Neural cell (in vitro differentiated cells): Measurements from ENCODE around the gene ASF1B. TPM values are rescaled to one million over a fixed set of nuclear protein-coding genes. Genes with fewer than 3 reads are reported as not detected.

Source experiments
- H2AFZ ChIP-seq: fragments of 200-600, 300-800 bp; sonication (generic), shearing (Covaris generic); 2 replicates; pipeline ENCODE4 v1.6.0; 2014; ENCODE audit warnings: low read depth, mild to moderate bottlenecking, antibody characterized with exemption, low read length, moderate library complexity
- H3F3A ChIP-seq: fragments of 200-600 bp; shearing (Covaris generic); 2 replicates; pipeline ENCODE4 v1.6.1; 2016; ENCODE audit warnings: mild to moderate bottlenecking, moderate library complexity, mixed read lengths, antibody characterized with exemption, low read length; ENCODE audit not compliant: insufficient read depth, poor library complexity, severe bottlenecking
- H3K27ac ChIP-seq: fragments of 200-600, 300-800 bp; sonication (generic), shearing (Covaris generic); 2 replicates; pipeline ENCODE4 v1.5.1; 2014; ENCODE audit warnings: mild to moderate bottlenecking, low read length, moderate library complexity
- H3K27me3 ChIP-seq: fragments of 300-800, 200-600 bp; sonication (generic), shearing (Covaris generic); 2 replicates; pipeline ENCODE4 v1.6.0; 2014; ENCODE audit warnings: mild to moderate bottlenecking, low read depth, low read length, moderate library complexity; ENCODE audit not compliant: insufficient read depth
- H3K36me3 ChIP-seq: fragments of 300-800, 200-600 bp; sonication (generic), shearing (Covaris generic); 2 replicates; pipeline ENCODE4 v1.5.1; 2014; ENCODE audit warnings: mild to moderate bottlenecking, antibody characterized with exemption, low read length, moderate library complexity; ENCODE audit not compliant: insufficient read depth
- H3K4me2 ChIP-seq: fragments of 300-800, 200-600 bp; sonication (generic), shearing (Covaris generic); 2 replicates; pipeline ENCODE4 v1.6.0; 2014; ENCODE audit warnings: mild to moderate bottlenecking, low read length
- H3K4me3 ChIP-seq: fragments of 300-800, 200-600 bp; sonication (generic), shearing (Covaris generic); 2 replicates; pipeline ENCODE4 v1.5.1; 2014; ENCODE audit warnings: mild to moderate bottlenecking, low read length, moderate library complexity
- H3K79me2 ChIP-seq: fragments of 200-600 bp; shearing (Covaris generic); replicated peaks from 2 replicates; pipeline ENCODE4 v1.6.0; 2014; ENCODE audit warnings: mild to moderate bottlenecking, low read length, moderate library complexity; ENCODE audit not compliant: insufficient read depth
- H3K9ac ChIP-seq: fragments of 300-800, 200-600 bp; sonication (generic), shearing (Covaris generic); 2 replicates; pipeline ENCODE4 v1.6.1; 2016; ENCODE audit warnings: mild to moderate bottlenecking, low read length, mixed read lengths
- H3K9me2 ChIP-seq: fragments of 200-600 bp; shearing (Covaris generic); 2 replicates; pipeline ENCODE4 v1.6.1; 2016; ENCODE audit warnings: mild to moderate bottlenecking, low read length, mixed read lengths; ENCODE audit not compliant: insufficient read depth
- H3K9me3 ChIP-seq: fragments of 200-600, 300-800 bp; sonication (generic), shearing (Covaris generic); 2 replicates; pipeline ENCODE4 v1.6.1; 2016; ENCODE audit warnings: mild to moderate bottlenecking, mixed run types, low read length, moderate library complexity, mixed read lengths
- H4K20me1 ChIP-seq: fragments of 200-600 bp; shearing (Covaris generic); 2 replicates; pipeline ENCODE4 v1.6.1; 2016; ENCODE audit warnings: mild to moderate bottlenecking, mixed run types; ENCODE audit not compliant: insufficient read depth
- EP300 ChIP-seq: fragments of 450-650 bp; conservative IDR thresholded peaks from 2 replicates; pipeline ENCODE4 v1.6.1; 2014; ENCODE audit warnings: antibody characterized with exemption, mild to moderate bottlenecking, moderate library complexity; ENCODE audit not compliant: poor library complexity, severe bottlenecking
- EZH2 ChIP-seq: fragments of 200-600, 300-800 bp; shearing (Covaris generic), sonication (generic); IDR thresholded peaks from 2 replicates; pipeline ENCODE4 v1.6.1; 2014; ENCODE audit warnings: antibody characterized with exemption, low read length, borderline replicate concordance, mild to moderate bottlenecking; ENCODE audit not compliant: insufficient read depth, poor library complexity, severe bottlenecking
- MXI1 ChIP-seq: fragments of 450-650 bp; conservative IDR thresholded peaks from 2 replicates; pipeline ENCODE4 v1.6.1; 2014; ENCODE audit warnings: antibody characterized with exemption, mild to moderate bottlenecking; ENCODE audit not compliant: poor library complexity, severe bottlenecking
- POLR2AphosphoS5 ChIP-seq: IDR thresholded peaks from 2 replicates; pipeline ENCODE4 v1.6.1; 2012
- RAD21 ChIP-seq: fragments of 450-650 bp; conservative IDR thresholded peaks from 2 replicates; pipeline ENCODE4 v1.6.1; 2014; ENCODE audit warnings: antibody characterized with exemption, mild to moderate bottlenecking, moderate library complexity
- SMC3 ChIP-seq: fragments of 450-650 bp; conservative IDR thresholded peaks from 2 replicates; pipeline ENCODE4 v1.6.1; 2014; ENCODE audit warnings: antibody characterized with exemption, mild to moderate bottlenecking, moderate library complexity; ENCODE audit not compliant: poor library complexity
- TAF1 ChIP-seq: IDR thresholded peaks from 2 replicates; pipeline ENCODE4 v1.6.1; 2012; ENCODE audit warnings: low read depth
- polyA plus RNA-seq: library from polyadenylated mRNA; depleted of rRNA; stranded (reverse); fragments of >200 nt; gene quantifications from 2 replicates; pipeline ENCODE4 v1.2.3, GENCODE V29; 2014
- TF ChIP-seq, protein P1 (sequence below): IDR thresholded peaks from 2 replicates; pipeline ENCODE4 v1.6.1; 2012; ENCODE audit warnings: borderline replicate concordance
- TF ChIP-seq, protein P2 (sequence below): fragments of 450-650 bp; IDR thresholded peaks from 2 replicates; pipeline ENCODE4 v1.5.1; 2014; ENCODE audit warnings: antibody characterized with exemption, mild to moderate bottlenecking, moderate library complexity; ENCODE audit not compliant: poor library complexity, severe bottlenecking

ASF1B gene
- polyA plus RNA-seq, 1 donor from 2014 or later: 0.32 TPM

DNA sequence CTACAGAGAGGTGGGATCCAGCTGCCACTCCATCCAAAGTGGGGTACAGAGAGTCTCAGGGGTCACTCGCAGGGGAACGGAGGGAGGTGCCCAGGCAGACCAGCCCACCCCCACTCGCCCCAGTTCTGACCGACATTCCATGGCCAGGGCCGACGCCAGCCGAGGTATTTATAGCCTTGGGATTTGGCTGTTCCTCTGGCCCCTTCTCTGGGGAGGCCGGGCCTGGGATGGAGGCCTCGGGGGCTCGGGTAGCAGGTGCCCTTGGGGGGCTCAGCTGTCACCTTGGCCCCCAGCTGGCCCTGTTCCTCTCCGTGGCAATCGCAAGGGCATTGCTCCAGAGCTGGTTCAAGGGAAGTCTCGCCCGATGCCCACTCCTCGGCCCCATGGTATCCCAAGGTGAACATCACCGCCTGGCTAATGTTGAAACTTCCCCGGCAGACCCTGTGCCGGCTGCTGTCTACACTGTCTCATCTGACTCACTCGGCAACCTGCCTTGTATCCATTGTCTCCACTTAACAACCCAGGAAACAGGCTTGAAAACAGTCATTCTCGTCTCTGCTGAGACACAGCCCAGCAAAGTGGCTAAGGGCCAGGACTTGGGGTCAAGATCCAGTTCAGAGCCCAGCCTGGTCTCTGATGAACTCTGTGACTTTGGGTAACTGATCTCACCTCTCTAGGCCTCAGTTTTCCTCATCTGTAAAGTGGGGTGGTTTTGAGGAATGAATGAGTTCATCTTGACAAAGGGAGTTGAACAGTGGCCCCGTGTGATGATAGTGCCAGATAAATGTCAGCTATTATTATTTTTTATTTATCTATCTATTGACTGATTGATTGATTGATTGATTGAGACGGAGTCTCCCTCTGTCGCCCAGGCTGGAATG, 28.6 kb downstream of the ASF1B start:
- no peaks in the 10 kb centered on the region for H3F3A ChIP-seq
- H3K27me3 ChIP-seq: no peaks in the 10 kb centered on the region
- H3K79me2 ChIP-seq: no peaks in the 10 kb centered on the region
- H3K4me2 ChIP-seq: no peak overlapping the region
- H3K36me3 ChIP-seq: no peaks in the 10 kb centered on the region
- no peaks in the 10 kb centered on the region for H3K9me2 ChIP-seq
- no peak overlapping the region for H3K4me3 ChIP-seq
- no peaks in the 10 kb centered on the region for H4K20me1 ChIP-seq
- H2AFZ ChIP-seq: no peak overlapping the region
- H3K27ac ChIP-seq: no peak overlapping the region
- TF ChIP-seq POLR2AphosphoS5: no peak
- TF ChIP-seq MXI1: no peak
- TF ChIP-seq EZH2: no peak
- TF ChIP-seq, protein P1, sequence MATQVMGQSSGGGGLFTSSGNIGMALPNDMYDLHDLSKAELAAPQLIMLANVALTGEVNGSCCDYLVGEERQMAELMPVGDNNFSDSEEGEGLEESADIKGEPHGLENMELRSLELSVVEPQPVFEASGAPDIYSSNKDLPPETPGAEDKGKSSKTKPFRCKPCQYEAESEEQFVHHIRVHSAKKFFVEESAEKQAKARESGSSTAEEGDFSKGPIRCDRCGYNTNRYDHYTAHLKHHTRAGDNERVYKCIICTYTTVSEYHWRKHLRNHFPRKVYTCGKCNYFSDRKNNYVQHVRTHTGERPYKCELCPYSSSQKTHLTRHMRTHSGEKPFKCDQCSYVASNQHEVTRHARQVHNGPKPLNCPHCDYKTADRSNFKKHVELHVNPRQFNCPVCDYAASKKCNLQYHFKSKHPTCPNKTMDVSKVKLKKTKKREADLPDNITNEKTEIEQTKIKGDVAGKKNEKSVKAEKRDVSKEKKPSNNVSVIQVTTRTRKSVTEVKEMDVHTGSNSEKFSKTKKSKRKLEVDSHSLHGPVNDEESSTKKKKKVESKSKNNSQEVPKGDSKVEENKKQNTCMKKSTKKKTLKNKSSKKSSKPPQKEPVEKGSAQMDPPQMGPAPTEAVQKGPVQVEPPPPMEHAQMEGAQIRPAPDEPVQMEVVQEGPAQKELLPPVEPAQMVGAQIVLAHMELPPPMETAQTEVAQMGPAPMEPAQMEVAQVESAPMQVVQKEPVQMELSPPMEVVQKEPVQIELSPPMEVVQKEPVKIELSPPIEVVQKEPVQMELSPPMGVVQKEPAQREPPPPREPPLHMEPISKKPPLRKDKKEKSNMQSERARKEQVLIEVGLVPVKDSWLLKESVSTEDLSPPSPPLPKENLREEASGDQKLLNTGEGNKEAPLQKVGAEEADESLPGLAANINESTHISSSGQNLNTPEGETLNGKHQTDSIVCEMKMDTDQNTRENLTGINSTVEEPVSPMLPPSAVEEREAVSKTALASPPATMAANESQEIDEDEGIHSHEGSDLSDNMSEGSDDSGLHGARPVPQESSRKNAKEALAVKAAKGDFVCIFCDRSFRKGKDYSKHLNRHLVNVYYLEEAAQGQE: no peak
- TF ChIP-seq EP300: no peak
- no peak for TF ChIP-seq TAF1
- TF ChIP-seq, protein P2, sequence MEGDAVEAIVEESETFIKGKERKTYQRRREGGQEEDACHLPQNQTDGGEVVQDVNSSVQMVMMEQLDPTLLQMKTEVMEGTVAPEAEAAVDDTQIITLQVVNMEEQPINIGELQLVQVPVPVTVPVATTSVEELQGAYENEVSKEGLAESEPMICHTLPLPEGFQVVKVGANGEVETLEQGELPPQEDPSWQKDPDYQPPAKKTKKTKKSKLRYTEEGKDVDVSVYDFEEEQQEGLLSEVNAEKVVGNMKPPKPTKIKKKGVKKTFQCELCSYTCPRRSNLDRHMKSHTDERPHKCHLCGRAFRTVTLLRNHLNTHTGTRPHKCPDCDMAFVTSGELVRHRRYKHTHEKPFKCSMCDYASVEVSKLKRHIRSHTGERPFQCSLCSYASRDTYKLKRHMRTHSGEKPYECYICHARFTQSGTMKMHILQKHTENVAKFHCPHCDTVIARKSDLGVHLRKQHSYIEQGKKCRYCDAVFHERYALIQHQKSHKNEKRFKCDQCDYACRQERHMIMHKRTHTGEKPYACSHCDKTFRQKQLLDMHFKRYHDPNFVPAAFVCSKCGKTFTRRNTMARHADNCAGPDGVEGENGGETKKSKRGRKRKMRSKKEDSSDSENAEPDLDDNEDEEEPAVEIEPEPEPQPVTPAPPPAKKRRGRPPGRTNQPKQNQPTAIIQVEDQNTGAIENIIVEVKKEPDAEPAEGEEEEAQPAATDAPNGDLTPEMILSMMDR: no peak
- TF ChIP-seq RAD21: no peak
- TF ChIP-seq SMC3: no peak
- H3K9me3 ChIP-seq: no peaks in the 10 kb centered on the region
- H3K9ac ChIP-seq: no peak overlapping the region

DNA sequence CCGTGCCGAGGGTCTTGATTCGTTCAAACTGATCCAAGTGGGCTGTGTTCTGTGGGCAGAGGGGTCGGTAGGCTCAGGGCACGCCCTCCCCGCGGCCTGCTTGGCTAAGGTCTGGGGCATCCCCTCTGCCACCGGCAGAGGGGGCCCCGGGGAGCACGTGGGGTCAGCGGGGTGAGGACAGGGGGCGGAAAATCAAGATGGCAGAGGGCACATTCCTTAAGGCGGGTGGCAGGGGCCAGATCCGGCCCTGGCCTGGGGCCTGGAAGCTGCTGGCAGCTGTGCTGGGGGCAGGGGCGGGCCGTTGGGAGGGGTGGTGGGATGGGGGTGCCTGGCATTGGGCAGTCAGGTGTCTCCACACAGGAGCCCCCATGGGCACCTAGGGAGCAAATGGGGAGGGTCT, 29.5 kb downstream of the ASF1B start:
- H3K9me2 ChIP-seq: no peaks in the 10 kb centered on the region
- no peak overlapping the region for H3K4me2 ChIP-seq
- H3K36me3 ChIP-seq: no peaks in the 10 kb centered on the region
- TF ChIP-seq SMC3 (no peak), TAF1 (no peak), MXI1 (no peak), POLR2AphosphoS5 (no peak), EZH2 (no peak), EP300 (no peak), RAD21 (no peak)
- TF ChIP-seq, protein P2: no peak
- TF ChIP-seq, protein P1: no peak
- no peaks in the 10 kb centered on the region for H4K20me1 ChIP-seq
- no peaks in the 10 kb centered on the region for H3F3A ChIP-seq
- H2AFZ ChIP-seq: no peak overlapping the region
- no peak overlapping the region for H3K27ac ChIP-seq
- no peaks in the 10 kb centered on the region for H3K9me3 ChIP-seq
- no peaks in the 10 kb centered on the region for H3K79me2 ChIP-seq
- H3K27me3 ChIP-seq: no peaks in the 10 kb centered on the region
- no peak overlapping the region for H3K4me3 ChIP-seq
- no peak overlapping the region for H3K9ac ChIP-seq
